Peyer's patch (tissue), 4 donors: Measurements from ENCODE around the gene PDCD6IP.

ENCODE experiments used
- POLR2A ChIP-seq, 2 donors: fragments of 450-650 bp; IDR thresholded peaks; one replicate each; pipeline ENCODE4 v1.5.1; 2017; ENCODE audit warnings: antibody characterized with exemption in 2 of 2, mild to moderate bottlenecking in 2 of 2, moderate library complexity in 2 of 2
- TF ChIP-seq, protein P1 (sequence below), 6 experiments: fragments of 450-650 bp in 4 of 6; fragments of 200-600 bp in 2 of 6; sonication (generic) in 1 of 6; IDR thresholded peaks; one replicate each; pipeline ENCODE4 v1.5.1; 2017 to 2019; ENCODE audit warnings: antibody characterized with exemption in 6 of 6, mild to moderate bottlenecking in 3 of 6, moderate library complexity in 1 of 6

DNA sequence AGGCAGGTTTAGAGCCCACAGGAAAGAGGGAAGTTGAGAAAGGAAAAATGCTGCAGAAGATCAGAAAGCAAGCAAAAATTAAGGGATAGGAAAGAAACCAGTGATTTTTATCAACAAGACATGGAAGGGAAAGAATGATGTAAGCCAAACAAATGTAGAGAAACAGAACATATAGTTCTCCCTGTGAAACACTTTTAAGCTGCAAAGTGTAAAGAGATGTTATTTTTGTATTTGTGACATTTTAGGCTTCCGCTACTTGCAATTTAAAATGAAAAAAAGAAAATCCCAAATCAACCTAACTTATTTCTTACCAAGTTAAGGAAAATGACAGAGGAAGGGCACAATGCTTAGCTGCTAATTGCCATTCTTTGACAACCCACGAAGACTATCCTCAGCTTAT is 111.6 kb downstream of the PDCD6IP start:
- TF ChIP-seq, protein P1, sequence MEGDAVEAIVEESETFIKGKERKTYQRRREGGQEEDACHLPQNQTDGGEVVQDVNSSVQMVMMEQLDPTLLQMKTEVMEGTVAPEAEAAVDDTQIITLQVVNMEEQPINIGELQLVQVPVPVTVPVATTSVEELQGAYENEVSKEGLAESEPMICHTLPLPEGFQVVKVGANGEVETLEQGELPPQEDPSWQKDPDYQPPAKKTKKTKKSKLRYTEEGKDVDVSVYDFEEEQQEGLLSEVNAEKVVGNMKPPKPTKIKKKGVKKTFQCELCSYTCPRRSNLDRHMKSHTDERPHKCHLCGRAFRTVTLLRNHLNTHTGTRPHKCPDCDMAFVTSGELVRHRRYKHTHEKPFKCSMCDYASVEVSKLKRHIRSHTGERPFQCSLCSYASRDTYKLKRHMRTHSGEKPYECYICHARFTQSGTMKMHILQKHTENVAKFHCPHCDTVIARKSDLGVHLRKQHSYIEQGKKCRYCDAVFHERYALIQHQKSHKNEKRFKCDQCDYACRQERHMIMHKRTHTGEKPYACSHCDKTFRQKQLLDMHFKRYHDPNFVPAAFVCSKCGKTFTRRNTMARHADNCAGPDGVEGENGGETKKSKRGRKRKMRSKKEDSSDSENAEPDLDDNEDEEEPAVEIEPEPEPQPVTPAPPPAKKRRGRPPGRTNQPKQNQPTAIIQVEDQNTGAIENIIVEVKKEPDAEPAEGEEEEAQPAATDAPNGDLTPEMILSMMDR (IDR thresholded peaks at IDR 0.05): no peak
- no peak for TF ChIP-seq POLR2A (IDR thresholded peaks at IDR 0.05)
